ENCODE results near the gene RGS9.
"Not testable (repeated sequence)": the region's sequence is repeated elsewhere in the genome, so short reads cannot be mapped to it uniquely, and the experiment has no call there.

Gene RGS9

DNA sequence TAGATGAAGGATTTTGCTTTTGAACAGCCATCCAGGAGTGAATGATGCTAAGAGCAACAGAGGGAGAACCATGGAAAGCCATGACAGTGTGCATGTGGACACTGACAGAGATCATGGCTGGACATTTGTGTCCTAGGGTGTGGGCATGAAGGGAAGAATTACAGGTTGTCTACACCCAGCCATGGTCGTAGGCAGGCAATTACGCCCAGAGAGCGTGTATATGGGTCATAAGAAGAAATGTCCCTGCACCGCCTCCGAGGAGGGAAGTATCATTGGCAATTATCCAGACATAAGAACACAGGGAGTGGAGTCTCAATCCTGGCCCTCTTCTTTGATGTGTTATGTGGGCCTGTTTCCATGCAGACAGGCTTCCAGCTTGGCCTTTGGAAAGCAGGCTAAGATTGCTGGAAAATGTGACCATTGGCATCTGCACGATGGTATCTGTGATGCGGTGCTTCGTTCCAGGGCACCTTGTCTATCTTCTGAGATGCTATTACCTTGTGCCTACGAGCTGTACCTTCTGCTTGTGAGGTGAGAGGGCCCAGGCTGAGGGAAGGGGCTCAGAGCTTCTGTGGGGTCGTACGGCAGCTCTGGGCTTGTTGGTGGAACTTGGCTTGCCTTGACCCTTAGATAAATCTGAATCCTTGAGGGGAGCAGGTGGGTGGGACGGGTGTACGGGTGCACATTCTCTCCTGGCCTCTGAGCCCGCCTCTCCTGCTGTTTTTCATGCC, 19.8 kb downstream of the RGS9 start:
- no peak for DNase-seq

DNA sequence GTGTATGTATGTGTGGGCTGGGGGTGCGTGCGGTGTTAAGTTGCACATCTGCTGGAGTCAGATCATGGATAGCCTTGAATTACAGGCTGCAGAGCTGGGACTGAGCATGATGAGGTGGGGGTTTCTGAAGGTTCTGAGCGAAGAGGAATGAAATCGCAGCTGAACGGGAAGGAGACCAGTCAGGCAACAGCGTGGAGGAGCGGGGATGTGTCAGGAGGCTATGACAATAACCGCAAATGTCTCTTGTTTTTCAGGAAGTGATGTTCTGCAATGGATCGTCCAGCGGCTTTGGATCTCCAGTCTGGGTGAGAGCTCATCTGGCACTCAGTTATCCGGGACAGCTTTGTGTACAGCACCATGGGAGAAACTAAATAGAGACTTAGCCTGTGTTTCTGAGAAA, 20.9 kb downstream of the RGS9 start:
- no peak for DNase-seq

DNA sequence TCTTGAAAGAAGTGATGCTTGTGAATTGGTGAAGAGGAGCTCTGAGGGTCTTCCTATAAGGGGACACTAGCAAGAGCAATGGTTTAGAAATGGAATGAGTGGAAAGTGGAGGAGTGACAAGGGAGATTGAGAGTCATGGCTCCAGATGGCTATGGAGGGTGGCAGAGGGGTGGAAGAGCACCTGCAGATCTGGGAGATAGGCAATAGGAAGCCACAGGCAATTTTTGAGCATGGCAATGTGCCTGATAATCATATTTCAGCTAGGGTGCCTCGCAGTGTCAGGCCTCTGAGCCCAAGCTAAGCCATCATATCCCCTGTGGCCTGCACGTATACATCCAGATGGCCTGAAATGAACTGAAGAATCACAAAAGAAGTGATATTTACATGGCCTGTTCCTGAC, 21.5 kb downstream of the RGS9 start:
- no peak for DNase-seq

DNA sequence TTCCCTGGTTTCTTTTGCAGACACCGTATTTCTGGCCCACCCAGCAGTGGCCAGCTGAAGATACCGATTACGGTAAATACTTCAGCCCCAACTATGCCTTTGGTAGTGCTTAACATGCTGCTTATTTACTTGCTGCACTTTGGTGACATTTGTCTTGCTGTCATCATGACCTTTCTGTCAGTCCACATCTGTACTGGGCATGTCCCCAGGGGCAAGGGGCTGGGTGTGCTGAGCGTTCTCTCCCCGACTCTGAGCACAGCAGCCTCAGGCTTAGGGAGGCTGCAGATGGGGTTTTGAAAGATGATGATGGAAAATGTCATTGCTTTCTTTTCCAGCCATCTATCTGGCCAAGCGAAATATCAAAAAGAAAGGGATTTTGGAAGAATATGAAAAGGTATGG, 23.3 kb downstream of the RGS9 start:
- no peak for DNase-seq

DNA sequence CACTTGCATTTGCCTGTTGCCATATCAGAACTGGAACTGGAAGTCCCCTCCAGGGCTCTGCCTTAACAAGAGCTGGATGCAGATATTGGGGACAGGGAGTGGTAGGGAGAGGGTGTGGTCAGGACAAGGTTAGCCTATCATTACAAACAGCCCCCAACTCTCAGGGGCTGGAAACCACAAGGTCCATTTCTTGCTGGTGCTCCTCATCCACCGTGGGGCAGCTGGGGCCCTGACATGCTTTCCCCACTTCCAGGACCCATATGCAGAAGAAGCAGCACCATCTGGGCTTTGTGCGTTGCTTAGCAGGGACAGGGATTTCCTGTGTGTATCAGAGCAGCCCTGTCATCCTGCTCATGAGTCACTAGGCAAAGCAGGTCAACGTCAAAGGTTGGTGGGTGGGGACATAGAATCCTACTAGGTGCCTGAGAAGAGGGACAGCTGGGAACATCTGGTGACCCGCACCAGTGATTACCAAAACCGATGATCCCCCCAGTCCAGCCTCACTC, 26.9 kb downstream of the RGS9 start:
- no peak for DNase-seq

DNA sequence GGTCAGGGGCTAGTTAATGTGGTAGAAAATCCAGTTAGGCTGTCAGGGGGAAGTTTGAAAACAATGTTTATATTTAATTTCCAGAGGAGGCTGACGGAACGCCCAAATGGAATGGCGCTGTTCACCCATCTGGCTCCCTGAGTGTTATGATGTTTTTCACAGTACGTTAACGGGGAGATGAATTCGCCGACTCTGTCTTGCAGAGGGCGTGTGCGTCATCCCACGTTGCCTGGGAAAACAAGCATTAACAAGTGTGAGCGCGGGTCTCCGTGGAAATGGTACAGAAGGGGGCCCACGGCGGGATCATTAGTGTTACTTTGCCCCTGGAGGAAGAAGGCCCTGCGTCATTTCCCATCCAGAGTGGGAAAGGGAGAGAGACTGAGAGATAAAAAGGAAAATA, 29.6 kb downstream of the RGS9 start:
- DNase-seq = no peak

DNA sequence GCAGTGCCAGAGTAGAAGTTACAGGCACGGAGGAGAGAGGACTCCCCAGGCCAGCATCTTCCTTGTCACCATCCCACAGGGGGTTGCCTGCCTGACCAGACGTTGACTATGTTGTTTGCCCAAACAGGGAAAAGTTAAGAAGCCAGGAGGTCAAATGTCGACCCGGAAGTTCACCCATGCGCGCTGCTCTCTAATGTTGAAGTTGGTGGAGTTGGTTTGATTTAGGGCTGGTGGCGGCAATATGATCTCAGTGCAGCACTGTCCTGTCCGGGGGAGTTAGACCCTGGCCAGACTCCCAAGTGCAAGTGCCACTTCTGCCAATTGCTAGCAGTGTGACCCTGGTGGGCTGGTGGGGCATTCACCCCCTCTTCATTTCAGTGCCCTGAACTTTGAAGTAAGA, 30.4 kb downstream of the RGS9 start:
- DNase-seq = no peak

DNA sequence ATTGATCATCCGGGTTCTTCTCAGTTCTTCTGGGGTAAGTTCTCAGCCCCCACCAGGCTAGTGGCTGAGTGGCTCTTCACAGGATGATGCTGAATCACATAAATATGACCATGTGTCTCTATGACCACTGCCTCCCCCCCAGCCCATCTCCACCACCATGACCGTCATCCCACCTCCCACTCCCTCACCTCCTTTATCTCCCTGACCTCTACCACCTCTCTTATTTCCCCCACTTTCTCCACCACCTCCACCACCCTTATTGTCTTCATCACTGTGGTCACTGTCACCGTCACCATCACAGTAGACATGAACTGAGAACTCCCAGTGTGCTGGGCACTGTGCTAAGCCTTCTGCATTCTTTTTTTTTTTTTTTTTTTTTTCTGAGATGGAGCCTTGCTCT, 32.5 kb downstream of the RGS9 start:
- no peak for DNase-seq

DNA sequence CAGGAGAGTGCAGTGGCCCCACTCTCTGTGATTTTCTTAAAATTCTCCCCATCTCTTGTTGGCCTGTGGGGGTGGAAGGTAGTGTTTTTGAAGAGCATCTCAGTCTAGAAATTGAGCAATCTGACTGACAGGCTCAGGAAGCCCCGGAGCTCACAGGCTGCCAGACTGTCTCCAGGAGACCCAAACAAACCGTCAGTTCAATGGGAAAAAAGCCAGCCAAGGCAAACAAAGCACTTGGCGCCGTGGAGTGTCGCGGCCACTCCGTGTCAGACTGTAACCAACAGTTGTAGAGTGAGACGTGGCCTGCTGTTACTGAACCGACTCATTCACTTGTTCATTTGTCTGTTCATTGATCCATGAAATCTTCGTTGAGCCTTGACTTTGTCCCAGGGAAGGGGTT, 33.7 kb downstream of the RGS9 start:
- DNase-seq = no peak

DNA sequence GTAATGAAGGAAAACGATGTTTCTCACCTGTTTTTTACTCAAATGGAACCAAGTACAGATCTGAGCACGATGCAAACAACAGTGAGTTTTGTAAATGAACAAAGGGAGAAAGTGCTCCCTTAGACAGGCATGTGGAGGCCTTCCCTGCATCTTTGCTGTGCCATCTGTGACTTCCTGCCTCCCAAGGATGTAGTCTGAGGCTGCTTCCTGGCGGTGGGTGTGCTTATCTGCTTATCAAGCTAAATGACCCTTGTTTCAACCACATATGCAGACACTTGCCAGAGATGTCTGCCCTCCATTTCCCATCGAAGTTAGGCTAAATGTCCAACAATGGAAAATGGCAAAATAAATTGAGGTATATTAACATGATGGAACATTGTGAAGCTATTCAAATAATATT, 34.6 kb downstream of the RGS9 start:
- no peak for DNase-seq

DNA sequence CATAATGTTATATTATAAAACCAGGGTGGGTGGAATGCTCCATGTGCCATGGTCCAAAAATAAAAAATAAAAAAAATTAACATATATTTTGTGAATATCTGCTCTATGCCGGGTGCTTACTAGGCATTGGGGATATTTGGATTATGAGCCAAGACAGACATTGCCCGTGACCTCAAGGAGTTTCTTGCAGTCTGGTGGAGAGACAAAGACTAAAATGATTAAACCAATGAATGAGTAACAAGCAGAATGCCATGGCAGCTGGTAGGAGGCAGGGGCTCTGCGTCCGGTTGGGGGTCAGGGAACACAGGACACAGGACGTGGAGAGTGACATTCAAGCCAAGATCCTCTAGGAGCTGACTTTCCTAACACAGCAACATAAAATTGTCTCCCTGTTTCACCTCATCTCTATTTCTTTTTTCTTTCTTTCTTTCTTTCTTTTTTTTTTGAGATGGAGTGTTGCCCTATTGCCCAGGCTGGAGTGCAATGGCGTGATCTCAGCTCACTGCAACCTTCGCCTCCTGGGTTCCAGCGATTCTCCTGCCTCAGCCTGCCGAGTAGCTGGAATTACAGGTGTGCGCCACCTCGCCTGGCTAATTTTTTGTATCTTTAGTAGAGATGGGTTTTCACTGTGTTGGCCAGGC, 35.4 kb downstream of the RGS9 start:
- DNase-seq = no peak

DNA sequence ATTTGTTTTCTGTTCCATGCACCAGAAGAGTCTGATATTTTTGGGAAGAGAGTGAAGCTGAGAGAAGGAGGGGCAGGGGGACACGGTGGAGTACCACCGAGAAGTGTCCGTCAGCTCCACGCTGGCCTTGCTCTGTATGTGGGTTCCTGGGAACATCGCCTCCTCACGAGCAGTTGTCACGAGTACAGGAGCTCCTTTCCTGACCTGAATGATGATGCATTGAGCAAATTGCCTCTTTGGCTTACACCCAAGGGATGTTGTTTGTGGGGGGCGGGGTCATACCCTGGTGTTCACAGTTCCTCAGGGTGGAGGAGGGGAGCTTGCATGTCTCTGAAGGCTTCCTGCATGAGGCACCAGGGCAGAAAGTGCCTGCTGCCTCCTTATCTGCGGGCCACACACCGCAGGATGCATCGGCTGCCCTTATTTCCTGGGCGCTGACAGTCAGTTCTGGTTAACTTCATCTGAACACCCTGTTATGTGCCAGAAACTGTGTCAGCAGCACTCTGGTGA, 36.2 kb downstream of the RGS9 start:
- peak; percentile 55 for DNase-seq

DNA sequence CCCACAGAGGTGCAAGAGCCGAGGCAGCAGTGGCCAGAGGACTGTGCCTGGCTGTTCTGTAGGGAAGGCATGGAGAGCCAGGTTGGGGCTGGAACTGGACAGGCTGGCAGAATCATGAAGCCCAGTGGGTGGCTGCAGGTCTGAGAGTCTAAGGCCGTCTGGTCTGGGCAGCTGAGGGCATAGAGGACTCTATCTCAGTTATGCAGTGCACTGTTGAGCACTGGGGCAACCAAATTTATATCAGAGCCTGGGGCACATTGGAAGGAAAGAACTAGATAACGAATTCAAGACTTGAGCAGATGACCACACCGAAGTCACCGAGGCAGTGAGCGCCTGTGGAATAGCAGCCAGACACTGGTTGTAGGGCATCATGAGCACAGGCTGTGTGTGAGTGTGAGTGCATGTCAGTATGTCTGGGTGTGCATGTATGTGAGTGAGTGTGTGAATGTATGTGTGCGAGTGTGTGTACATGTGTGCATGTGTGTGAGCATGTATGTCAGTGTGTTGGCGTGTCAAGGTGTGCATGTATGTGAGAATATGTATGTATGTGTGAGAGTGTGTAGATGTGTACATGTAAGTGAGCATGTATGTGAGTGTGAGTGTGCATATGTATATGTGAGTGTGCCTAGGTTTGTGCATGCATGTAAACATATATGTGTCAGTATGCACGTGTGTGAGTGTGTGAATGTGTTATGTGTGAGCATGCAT, 37.0 kb downstream of the RGS9 start:
- no peak for DNase-seq

DNA sequence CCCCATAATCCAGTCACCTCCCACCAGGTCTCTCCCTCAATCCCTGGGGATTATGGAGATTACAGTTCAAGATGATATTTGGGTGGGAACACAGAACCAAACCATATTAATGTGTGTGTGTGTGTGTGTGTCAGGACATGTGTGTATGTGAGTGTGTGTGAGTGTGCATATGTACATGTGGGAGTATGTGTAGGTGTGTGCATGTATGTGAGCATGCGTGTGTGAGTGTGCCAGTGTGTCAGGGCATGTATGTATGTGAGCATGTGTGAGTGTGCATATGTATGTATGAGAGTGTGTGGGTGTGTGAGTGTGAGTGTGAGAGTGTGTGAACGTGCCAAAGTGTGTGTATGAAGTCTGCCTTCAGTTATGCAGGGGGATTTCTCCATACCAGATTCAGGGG, 37.8 kb downstream of the RGS9 start:
- no peak for DNase-seq

DNA sequence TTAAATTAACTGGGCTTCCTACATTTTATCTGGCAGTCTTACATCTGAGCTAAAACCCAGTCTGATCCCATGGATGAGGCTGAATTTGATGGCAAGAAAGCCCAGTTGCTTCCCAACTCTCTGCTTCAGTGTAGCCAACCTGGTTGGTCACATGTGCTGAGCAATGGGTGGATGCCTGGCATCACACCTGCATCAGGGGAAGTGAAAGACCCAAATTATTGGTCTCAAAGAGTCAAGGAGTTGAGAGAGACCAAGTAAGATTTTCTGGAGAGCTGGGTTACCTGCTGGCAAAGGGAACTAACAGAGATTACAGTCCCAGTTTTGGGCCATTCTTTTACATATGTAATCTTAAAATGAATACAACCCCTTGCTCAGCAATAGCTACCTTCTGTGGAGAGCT, 38.8 kb downstream of the RGS9 start:
- no peak for DNase-seq

DNA sequence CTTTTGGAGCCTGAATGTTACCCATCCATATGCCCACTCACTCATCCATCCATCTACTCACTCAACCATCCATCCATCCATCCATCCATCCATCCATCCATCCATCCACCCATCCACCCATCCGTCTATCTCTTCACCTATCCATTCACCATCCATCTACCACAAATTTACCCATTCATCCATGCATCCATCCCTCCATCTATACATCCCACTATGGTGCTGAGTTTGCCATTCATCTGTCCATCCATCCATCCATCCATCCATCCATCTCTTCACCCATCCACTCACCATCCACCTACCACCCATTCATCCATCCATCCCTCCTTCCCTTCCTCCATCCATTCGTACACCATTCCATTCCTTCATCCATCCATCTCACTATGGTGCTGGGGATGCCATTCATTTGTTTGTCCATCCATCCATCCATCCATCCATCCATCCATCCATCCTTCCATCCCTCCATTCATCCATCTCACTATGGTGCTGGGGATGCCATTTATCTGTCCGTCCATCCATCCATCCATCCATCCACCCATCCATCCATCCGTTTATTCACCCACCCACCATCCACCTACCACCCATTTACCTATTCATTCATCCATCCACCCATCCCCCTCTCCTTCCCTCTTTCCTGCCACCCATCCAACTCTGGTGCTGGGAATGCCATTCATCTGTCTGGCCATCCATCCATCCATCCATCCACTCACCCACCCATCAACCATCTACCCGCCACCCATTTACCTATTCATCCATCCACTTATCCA, 39.7 kb downstream of the RGS9 start:
- DNase-seq = no peak

DNA sequence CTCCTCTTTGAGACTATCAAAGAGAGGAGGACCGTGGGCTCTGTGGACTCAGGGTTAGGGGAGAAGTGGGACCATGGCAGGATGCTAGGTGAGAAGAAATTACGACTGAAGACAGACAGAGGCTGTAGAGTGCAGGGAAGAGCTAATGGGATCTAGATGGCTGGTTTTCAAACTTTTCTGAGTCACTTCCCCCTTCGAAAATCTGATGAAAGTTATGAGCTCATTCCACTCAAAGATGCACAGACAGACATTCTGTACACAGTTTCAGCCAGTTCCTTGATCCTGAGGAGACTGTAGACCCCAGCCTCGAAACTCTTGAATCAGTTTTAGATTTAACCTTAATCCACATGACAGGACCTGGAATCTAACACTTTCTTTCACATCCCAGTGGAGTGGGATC, 40.7 kb downstream of the RGS9 start:
- peak; percentile 69 for DNase-seq

DNA sequence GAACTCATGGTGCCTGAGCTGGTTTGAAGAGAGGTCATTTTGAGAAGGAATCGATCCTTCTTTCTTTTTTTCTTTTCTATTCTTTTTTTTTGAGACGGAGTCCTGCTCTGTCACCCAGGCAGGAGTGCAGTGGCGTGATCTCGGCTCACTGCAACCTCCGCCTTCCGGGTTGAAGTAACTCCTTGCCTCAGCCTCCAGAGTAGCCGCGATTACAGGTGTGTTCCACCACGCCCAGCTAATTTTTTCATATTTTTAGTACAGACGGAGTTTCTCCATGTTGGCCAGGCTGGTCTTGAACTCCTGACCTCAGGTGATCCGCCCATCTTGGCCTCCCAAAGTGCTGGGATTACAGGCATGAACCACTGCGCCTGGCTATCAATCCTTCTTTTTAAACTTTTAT, 43.1 kb downstream of the RGS9 start:
- not testable (repeated sequence) for DNase-seq

DNA sequence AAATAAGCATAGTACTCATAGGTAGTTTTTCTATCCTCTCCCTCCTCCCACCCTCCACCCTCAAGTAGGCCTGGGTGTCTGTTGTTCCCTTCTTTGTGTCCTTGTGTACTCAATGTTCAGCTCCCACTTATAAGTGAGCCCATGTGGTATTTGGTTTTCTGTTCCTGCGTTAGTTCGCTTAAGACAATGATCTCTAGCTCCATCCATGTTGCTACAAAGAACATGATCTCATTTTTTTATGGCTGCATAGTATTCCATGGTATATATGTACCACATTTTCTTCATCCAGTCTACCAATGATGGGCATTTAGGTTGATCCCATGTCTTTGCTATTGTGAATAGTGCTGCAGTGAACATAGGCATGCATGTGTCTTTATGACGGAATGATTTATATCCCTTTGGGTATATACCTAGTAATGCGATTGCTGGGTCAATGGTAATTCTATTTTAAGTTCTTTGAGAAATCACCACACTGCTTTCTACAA, 43.6 kb downstream of the RGS9 start:
- DNase-seq = not testable (repeated sequence)

DNA sequence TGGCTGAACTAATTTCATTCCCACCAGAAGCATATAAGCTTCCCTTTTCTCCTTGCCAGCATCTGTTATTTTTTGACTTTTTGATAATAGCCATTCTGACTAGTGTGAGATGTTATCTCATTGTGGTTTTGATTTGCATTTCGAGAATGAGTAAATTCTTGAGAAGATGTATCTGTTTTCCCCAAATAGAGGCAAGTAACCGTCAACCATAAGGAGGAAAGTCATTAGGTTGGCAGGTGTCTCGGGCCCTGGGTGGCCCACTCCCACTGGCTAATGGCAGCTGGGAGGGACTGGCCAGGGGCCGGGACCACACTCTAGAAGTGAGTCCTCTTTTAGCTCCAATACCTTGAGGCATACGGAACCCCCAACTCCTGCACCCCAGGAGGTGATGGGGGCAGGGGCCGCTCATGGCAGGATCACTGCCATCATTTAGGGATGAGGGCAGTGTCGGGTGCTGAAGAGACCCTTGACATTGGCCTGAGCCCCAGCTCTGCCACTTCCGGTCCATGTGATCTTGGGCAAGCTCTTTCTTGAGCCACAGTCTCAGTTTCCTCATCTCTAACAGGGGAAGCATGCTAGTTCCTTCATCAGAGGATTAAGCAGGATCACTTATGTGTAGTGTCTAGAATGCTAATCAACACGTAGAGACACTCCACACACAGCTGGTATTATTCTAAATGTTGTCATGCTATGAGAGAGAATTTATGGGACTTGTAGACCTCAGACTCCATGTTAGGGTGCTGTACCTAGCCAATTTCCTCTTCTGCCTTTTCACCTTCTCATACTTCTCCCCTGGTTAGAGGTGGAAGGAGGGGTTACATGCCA, 44.3 kb downstream of the RGS9 start:
- no peak for DNase-seq

DNA sequence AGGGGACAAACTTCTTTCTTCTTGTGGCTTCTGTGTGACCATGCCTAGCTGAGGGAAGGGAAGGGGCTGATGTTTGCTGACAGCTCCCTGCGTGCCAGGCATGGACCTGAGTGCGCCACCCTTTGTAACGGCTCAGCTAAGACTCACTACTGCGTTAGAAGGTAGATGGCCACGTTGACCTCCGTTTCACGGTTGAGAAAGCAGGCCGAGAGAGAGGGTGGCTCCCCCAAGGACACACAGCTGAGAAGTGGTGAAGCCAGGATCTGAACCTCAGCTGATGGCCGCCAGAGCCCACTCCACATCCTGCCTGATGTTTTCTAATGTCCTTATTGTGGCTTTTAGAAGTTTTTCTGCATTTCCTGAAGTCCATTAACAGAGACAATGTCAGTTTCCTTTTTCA, 45.1 kb downstream of the RGS9 start:
- DNase-seq = no peak

DNA sequence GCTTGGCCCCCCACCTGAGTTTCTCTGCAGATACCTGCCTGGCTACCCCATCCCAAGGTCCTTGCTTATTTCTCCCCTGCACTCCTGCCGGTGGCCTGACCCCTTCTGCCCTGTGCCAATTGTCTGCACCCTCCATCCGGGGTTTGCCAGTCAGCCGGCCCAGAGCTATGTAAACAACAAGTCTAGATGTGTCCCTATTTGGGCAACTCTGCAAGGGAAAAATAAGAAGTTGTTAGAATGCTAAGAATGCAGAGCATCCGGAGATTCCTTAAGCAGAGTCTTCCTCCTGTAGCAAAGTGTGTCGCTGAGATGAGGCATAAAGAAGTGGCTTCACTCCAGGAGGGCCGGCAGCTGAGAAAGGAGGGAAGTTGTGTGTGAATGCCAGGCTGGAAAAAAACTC, 46.6 kb downstream of the RGS9 start:
- DNase-seq = peak; percentile 94

Measured in fibroblast of skin of scalp (primary cell).